Right lobe of liver (tissue), 6 donors: Measurements from ENCODE around the gene SP6. TPM values are rescaled to one million over a fixed set of nuclear protein-coding genes. Genes with fewer than 3 reads are reported as not detected.
A peak's percentile ranks its signal among the peaks of the same experiment; 100 is the strongest.

ENCODE experiments used
- ATAC-seq, 4 donors: fragments of 200-7000 bp; cut with Tn5 transposase; one replicate each; pipeline ENCODE4 v1.9.1; 2020; ENCODE audit warnings: mild to moderate bottlenecking in 4 of 4, moderate library complexity in 4 of 4
- DNase-seq, 3 donors: peaks; one replicate each; pipeline ENCODE4 v3.0.0-alpha.2; 2020
- H3K27ac ChIP-seq, 3 donors: fragments of 200-600 bp; one replicate each; pipeline ENCODE4 v1.8.0; 2022
- H3K27me3 ChIP-seq, 2 donors: fragments of 200-600 bp; one replicate each; pipeline ENCODE4 v1.8.0; 2022
- H3K36me3 ChIP-seq, 4 donors: fragments of 200-600 bp; sonication (generic) in 1 of 4; one replicate each; pipeline versions ENCODE4 v1.5.1 to v1.8.0; 2017 to 2022; ENCODE audit warnings: control low read depth in 1 of 4
- H3K4me1 ChIP-seq, 4 donors: fragments of 200-600 bp; sonication (generic) in 1 of 4; one replicate each; pipeline versions ENCODE4 v1.5.1 to v1.8.0; 2017 to 2022; ENCODE audit warnings: control low read depth in 1 of 4
- H3K4me3 ChIP-seq, 3 donors: fragments of 200-600 bp; one replicate each; pipeline ENCODE4 v1.8.0; 2022
- H3K9me3 ChIP-seq, 4 donors: fragments of 200-600 bp; sonication (generic) in 1 of 4; one replicate each; pipeline versions ENCODE4 v1.5.1 to v1.8.0; 2017 to 2022; ENCODE audit warnings: control low read depth in 1 of 4
- CTCF ChIP-seq, 4 donors: fragments of 200-600 bp in 3 of 4; fragments of 450-650 bp in 1 of 4; IDR thresholded peaks; one replicate each; pipeline versions ENCODE4 v1.5.1 to v1.8.0; 2016 to 2022; ENCODE audit warnings: antibody characterized with exemption in 4 of 4, mild to moderate bottlenecking in 2 of 4
- POLR2A ChIP-seq: fragments of 450-650 bp; IDR thresholded peaks from one replicate; pipeline ENCODE4 v1.6.1; 2017; ENCODE audit warnings: antibody characterized with exemption, mild to moderate bottlenecking
- WGBS: methylation state at CpG from one replicate; pipeline ENCODE4 v1.1.6; 2018; ENCODE audit warnings: low coverage, low lambda C conversion rate; ENCODE audit not compliant: insufficient coverage; ENCODE audit errors: missing lambda C conversion rate; 5-methylcytosine and 5-hydroxymethylcytosine counted together
- intact Hi-C, 2 donors: fragments of 100-400 bp; cut with DNase I; formaldehyde crosslinking; loops; one replicate each; pipeline versions ENCODE4 v1.11.2 to v1.14.1; 2022
- total RNA-seq, 6 experiments: library from RNA; depleted of rRNA in 2 of 6; stranded (reverse); fragments of >200 nt in 2 of 6; fragmentation: NEBNext Ultra II Directional in 3 of 6; extraction: Animal tissue kit (Norgen Biotek cat#: 25700) in 3 of 6; gene quantifications; one replicate each; pipeline versions ENCODE4 v1.1.0 to v1.2.4, GENCODE V29; 2016 to 2023
- donor health status: DM: no; HTN: yes; CAD: no.
- donor health status: DM: no; HTN: no; CAD: no.
- donor health status: DM: no; HTN: no; CAD: no.
- donor health status: DM: no; HTN: yes; CAD: no.
- donor health status: DM: no; HTN: yes; CAD: no.

The SP6 gene
- total RNA-seq, 6 experiments from 2014 or later, result 0.09 to 0.12 (median 0.11) TPM; not detected in 3

- H3K9me3 ChIP-seq, result no peaks in the 10 kb centered on the region
- no peaks in the 10 kb centered on the region for H3K27me3 ChIP-seq
- peak in 1 of 3 donors; percentile 12 for DNase-seq
- 68% methylated on average over 2 of the region's 5 CpGs for WGBS
- no peak overlapping the region for H3K27ac ChIP-seq
- H3K4me3 ChIP-seq, result no peak overlapping the region
- H3K36me3 ChIP-seq, result no peaks in the 10 kb centered on the region
- no peak for TF ChIP-seq CTCF (IDR thresholded peaks at IDR 0.05)
- no peak for TF ChIP-seq POLR2A
- no peaks in the 10 kb centered on the region for H3K4me1 ChIP-seq
- no peak for ATAC-seq
- intact Hi-C loops, result no loop called here
Observed at GRCh38 chr17:47860386-47860785, 9.4 kb upstream of the SP6 start.

GRCh38 chr17:47857551-47858455 is 6.8 kb upstream of the SP6 start:
- Histone ChIP-seq H3K27ac (no peak overlapping the region), H3K4me1 (no peaks in the 10 kb centered on the region), H3K9me3 (no peaks in the 10 kb centered on the region), H3K27me3 (peaks cover 0 to 5% of the 10 kb centered on the region in 2 donors), H3K4me3 (no peak overlapping the region), H3K36me3 (no peaks in the 10 kb centered on the region)
- intact Hi-C loops, result no loop called here
- DNase-seq (peak in 1 of 3 donors; percentile 23), ATAC-seq (no peak)
- 78% methylated on average over 5 of the region's 16 CpGs for WGBS
- no peak for TF ChIP-seq CTCF (IDR thresholded peaks at IDR 0.05)
- no peak for TF ChIP-seq POLR2A

GRCh38 chr17:47856830-47857229 is 5.9 kb upstream of the SP6 start:
- Histone ChIP-seq H3K4me3 (no peak overlapping the region), H3K27ac (no peak overlapping the region), H3K4me1 (no peaks in the 10 kb centered on the region), H3K27me3 (peaks cover 5 to 8% of the 10 kb centered on the region in 2 donors), H3K36me3 (no peaks in the 10 kb centered on the region), H3K9me3 (no peaks in the 10 kb centered on the region)
- intact Hi-C loops, result no loop called here
- TF ChIP-seq POLR2A, result no peak
- TF ChIP-seq CTCF (IDR thresholded peaks at IDR 0.05), result no peak
- ATAC-seq (no peak), DNase-seq (no peak)

- Histone ChIP-seq H3K27me3 (peaks cover 5 to 9% of the 10 kb centered on the region in 2 donors), H3K36me3 (no peaks in the 10 kb centered on the region), H3K27ac (no peak overlapping the region), H3K4me3 (no peak overlapping the region), H3K9me3 (no peaks in the 10 kb centered on the region), H3K4me1 (peaks cover 0 to 7% (median 0%) of the 10 kb centered on the region in 4 donors)
- DNase-seq, result peak in 1 of 3 donors; percentile 11
- intact Hi-C loops, result no loop called here
- peak in 1 of 4 donors; percentile 3 for ATAC-seq
- TF ChIP-seq CTCF (IDR thresholded peaks at IDR 0.05) (no peak), POLR2A (no peak)
- 30% methylated on average over 3 of the region's 3 CpGs for WGBS
Observed at GRCh38 chr17:47855737-47856136, 4.8 kb upstream of the SP6 start.
